Ascending aorta (tissue), 2 donors: ENCODE results near the gene DUSP3. TPM values are rescaled to one million over a fixed set of nuclear protein-coding genes. Genes with fewer than 3 reads are reported as not detected.

Experiments
- DNase-seq, 2 donors: peaks; one replicate each; pipeline ENCODE4 v3.0.0-alpha.2; 2019; ENCODE audit warnings: low spot score in 2 of 2
- H3K27ac ChIP-seq, 2 donors: fragments of 200-600 bp; sonication (generic); one replicate each; pipeline ENCODE4 v1.5.1; 2016 to 2017; ENCODE audit warnings: mild to moderate bottlenecking in 1 of 2
- H3K27me3 ChIP-seq: fragments of 200-600 bp; sonication (generic); one replicate; pipeline ENCODE4 v1.5.1; 2017
- H3K36me3 ChIP-seq, 2 donors: fragments of 200-600 bp; sonication (generic); one replicate each; pipeline ENCODE4 v1.5.1; 2016
- H3K4me1 ChIP-seq, 2 donors: fragments of 200-600 bp; sonication (generic); one replicate each; pipeline ENCODE4 v1.5.1; 2016 to 2017; ENCODE audit warnings: mild to moderate bottlenecking in 1 of 2
- H3K4me3 ChIP-seq, 2 donors: fragments of 200-600 bp; sonication (generic); one replicate each; pipeline ENCODE4 v1.5.1; 2016 to 2017; ENCODE audit warnings: mild to moderate bottlenecking in 1 of 2
- H3K9me3 ChIP-seq, 2 donors: fragments of 200-600 bp; sonication (generic); one replicate each; pipeline ENCODE4 v1.5.1; 2016
- CTCF ChIP-seq, 3 experiments: fragments of 200-600 bp in 2 of 3; fragments of 450-650 bp in 1 of 3; sonication (generic) in 2 of 3; IDR thresholded peaks; one replicate each; pipeline ENCODE4 v1.5.1; 2016 to 2019; ENCODE audit warnings: antibody characterized with exemption in 3 of 3, mild to moderate bottlenecking in 1 of 3, moderate library complexity in 1 of 3
- intact Hi-C: fragments of 100-400 bp; cut with DNase I; formaldehyde crosslinking; loops from one replicate; pipeline ENCODE4 v1.15.1; 2023
- total RNA-seq: library from RNA; depleted of rRNA; stranded (reverse); fragments of >200 nt; gene quantifications from one replicate; pipeline ENCODE4 v1.1.0, GENCODE V29; 2016

The DUSP3 gene
- total RNA-seq, 1 donor from 2014 or later, result 70.5 TPM

DNA sequence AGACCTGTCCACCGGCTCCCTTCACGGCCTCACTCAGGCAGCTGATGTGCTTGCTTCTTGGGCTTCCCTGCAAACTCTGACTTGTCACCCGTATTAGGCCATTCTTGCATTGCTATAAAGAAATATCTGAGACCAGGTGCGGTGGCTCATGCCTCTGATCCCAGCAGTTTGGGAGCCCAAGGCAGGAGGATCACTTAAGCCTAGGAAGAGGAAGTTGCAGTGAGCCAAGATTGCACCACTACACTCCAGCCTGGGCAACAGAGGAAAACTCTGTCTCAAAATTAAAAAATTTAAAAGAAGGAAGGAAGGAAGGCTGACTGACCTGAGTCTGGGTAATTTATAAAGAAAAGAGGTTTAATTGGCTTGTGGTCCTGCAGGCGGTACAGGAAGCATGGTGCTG, 37.1 kb downstream of the DUSP3 start:
- intact Hi-C loops, result no loop called here
- Histone ChIP-seq H3K9me3 (no peaks in the 10 kb centered on the region), H3K36me3 (no peaks in the 10 kb centered on the region), H3K4me1 (peaks cover 7 to 29% of the 10 kb centered on the region in 2 donors), H3K27ac (no peak overlapping the region), H3K4me3 (no peak overlapping the region), H3K27me3 (no peaks in the 10 kb centered on the region)
- no peak for TF ChIP-seq CTCF (IDR thresholded peaks at IDR 0.05)
- DNase-seq, result no peak

DNA sequence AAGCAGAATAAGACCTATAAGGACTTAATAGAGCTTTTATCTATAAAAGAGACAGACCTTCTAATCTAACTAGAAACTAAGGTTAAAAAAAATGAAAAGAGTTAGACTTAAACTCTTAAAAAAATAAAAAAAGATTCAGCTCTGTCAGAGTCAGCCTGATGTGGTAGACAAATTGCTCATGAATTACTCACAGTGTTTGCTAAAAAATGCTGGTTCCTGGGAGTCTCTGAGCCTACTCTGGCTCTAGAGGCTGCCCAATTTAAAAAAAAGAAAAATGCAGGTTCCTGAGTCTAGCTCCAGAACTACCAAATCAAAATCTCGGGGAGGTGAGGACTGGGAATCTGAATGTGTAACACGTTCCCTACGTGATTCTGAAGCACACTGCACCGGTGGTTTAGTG, 38.2 kb downstream of the DUSP3 start:
- TF ChIP-seq CTCF (IDR thresholded peaks at IDR 0.05), result no peak
- H3K4me1 ChIP-seq, result peaks cover 7 to 21% of the 10 kb centered on the region in 2 donors
- intact Hi-C loops, result no loop called here
- H3K27ac ChIP-seq, result peak overlapping the region; percentile 37 to 76
- no peak for DNase-seq
- H3K27me3 ChIP-seq, result no peaks in the 10 kb centered on the region
- no peaks in the 10 kb centered on the region for H3K36me3 ChIP-seq
- H3K4me3 ChIP-seq, result no peak overlapping the region
- H3K9me3 ChIP-seq, result no peaks in the 10 kb centered on the region

DNA sequence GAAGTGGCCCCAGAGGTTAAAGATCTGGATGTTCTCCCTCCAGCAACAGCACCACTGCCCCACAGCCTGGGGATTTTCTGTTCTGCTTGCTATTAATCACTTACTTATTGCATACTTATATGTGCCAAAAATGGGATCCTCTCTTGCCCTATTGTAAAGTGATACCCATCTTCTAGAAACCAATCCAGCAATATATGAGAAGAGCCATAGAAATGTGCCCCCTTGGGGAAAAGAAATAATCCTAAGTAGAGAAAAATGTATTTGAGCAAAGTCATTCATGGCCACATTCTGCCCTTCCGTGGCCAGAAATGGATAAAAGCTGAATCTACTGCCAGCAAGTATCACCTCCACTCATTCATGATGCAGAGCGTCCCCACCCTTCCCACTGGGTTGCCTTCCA, 41.1 kb downstream of the DUSP3 start:
- no peaks in the 10 kb centered on the region for H3K9me3 ChIP-seq
- no peak overlapping the region for H3K4me3 ChIP-seq
- intact Hi-C loops, result no loop called here

GRCh38 chr17:43736389-43736788, 42.4 kb downstream of the DUSP3 start:
- intact Hi-C loops, result no loop called here
- no peak for TF ChIP-seq CTCF (IDR thresholded peaks at IDR 0.05)

More for the DNA sequence above, 41.1 kb downstream of the DUSP3 start:
- Histone ChIP-seq H3K27me3 (no peaks in the 10 kb centered on the region), H3K36me3 (no peaks in the 10 kb centered on the region), H3K4me1 (peaks cover 7 to 19% of the 10 kb centered on the region in 2 donors), H3K27ac (no peak overlapping the region)
- DNase-seq, result no peak
- no peak for TF ChIP-seq CTCF (IDR thresholded peaks at IDR 0.05)

DNA sequence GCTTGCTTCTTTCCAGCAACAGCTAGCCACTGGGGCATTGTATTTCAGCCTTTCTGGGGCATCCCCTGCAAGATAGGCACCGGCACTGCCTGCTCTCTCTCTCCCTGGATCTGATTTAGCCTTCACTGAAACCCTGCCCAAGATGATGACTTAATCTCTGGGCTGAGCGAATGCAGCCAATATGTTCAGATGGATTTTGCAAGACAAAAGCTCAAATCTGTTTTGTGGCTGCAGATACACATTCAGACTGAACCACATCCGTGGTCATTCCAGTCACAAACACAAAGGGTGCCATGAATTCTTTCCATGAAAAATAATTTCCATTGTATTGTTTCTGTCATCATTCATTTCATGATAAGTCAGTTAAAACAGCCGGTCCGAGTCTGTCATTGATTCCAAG, 44.4 kb downstream of the DUSP3 start:
- no peak for TF ChIP-seq CTCF (IDR thresholded peaks at IDR 0.05)
- Histone ChIP-seq H3K27me3 (no peaks in the 10 kb centered on the region), H3K36me3 (no peaks in the 10 kb centered on the region), H3K27ac (no peak overlapping the region), H3K4me1 (peaks cover 0 to 3% of the 10 kb centered on the region in 2 donors), H3K4me3 (no peak overlapping the region), H3K9me3 (no peaks in the 10 kb centered on the region)
- intact Hi-C loops, result no loop called here
- DNase-seq, result no peak

More at GRCh38 chr17:43736389-43736788, 42.4 kb downstream of the DUSP3 start:
- Histone ChIP-seq H3K36me3 (no peaks in the 10 kb centered on the region), H3K9me3 (no peaks in the 10 kb centered on the region), H3K27me3 (no peaks in the 10 kb centered on the region), H3K4me3 (no peak overlapping the region), H3K27ac (no peak overlapping the region), H3K4me1 (peaks cover 7 to 19% of the 10 kb centered on the region in 2 donors)
- DNase-seq, result no peak

GRCh38 chr17:43733956-43734355, 44.8 kb downstream of the DUSP3 start:
- intact Hi-C loops, result no loop called here
- DNase-seq, result no peak
- no peaks in the 10 kb centered on the region for H3K27me3 ChIP-seq
- H3K36me3 ChIP-seq, result no peaks in the 10 kb centered on the region
- TF ChIP-seq CTCF (IDR thresholded peaks at IDR 0.05), result no peak
- H3K9me3 ChIP-seq, result no peaks in the 10 kb centered on the region
- no peak overlapping the region for H3K4me3 ChIP-seq
- no peak overlapping the region for H3K27ac ChIP-seq
- peaks cover 0 to 3% of the 10 kb centered on the region in 2 donors for H3K4me1 ChIP-seq
